GM21423 (cell line): Measurements from ENCODE around the gene FEM1C.
"Not testable (repeated sequence)": the region's sequence is repeated elsewhere in the genome, so short reads cannot be mapped to it uniquely, and the experiment has no call there.

Experiments used
- ATAC-seq: cut with Tn5 transposase; IDR thresholded peaks from one replicate; pipeline ENCODE4 v1.9.1; 2021; ENCODE audit warnings: mild to moderate bottlenecking, moderate library complexity; ENCODE audit not compliant: unreplicated experiment

The FEM1C gene

DNA sequence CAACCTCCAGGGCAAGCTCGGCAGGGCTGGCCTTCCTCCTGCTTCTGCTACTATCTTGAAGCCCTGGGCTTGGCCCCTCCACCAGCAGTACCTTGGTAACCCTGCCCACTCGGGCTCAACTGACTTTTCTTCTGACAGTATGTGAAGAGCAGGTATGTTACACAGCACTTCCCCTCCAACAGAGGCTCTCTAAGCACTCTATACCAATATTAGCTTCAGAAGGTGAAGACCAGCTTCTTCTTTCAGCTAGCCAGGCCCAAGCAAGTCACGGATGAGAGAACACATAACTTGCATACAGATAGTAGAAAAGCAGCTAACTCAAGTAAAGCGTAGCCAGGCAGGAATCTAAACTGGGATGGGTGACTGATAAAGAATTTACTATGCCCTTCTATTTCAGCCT is 64.3 kb downstream of the FEM1C start:
- no peak for ATAC-seq

GRCh38 chr5:115479166-115479873 is 65.3 kb downstream of the FEM1C start:
- ATAC-seq = not testable (repeated sequence)

DNA sequence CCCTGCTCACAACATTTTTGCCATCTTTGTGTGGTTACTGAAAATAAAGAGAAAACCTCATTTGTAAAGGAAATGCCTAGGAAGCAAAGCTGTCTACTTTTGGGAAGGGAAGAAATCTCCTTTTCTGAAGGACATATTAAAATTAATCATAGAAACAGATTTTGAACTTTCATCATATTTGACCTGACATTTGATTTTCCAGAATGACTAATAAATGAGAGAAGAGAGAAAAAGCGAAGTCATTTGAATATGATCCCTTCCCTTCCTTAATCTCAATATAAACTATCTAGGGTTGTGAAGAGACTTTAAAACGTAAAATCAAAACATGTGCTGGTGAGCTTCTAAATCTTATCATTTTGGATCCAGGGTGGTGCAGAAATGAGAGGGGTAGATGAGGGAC is 66.3 kb downstream of the FEM1C start:
- no peak for ATAC-seq

DNA sequence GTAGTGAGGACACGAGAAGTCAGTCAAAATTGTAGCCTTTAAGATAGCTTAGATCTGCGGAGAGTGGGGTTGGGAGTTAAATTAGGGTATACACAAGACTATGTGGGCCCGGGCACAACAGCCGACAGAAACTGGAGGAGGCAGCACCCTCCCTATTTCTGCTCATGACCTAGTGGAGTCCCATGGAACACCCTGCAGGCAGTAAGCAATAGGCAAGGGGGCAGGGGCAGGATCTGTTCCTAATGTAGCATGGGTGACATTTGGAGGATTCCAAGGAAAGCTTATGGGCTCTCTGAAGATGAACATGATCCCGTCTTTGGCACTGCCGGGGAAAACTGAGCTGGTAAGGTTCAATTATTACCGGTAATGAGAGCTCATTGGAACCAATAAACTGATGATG is 67.0 kb downstream of the FEM1C start:
- no peak for ATAC-seq

- ATAC-seq = no peak
Measured at GRCh38 chr5:115475788-115476187, 68.8 kb downstream of the FEM1C start.

DNA sequence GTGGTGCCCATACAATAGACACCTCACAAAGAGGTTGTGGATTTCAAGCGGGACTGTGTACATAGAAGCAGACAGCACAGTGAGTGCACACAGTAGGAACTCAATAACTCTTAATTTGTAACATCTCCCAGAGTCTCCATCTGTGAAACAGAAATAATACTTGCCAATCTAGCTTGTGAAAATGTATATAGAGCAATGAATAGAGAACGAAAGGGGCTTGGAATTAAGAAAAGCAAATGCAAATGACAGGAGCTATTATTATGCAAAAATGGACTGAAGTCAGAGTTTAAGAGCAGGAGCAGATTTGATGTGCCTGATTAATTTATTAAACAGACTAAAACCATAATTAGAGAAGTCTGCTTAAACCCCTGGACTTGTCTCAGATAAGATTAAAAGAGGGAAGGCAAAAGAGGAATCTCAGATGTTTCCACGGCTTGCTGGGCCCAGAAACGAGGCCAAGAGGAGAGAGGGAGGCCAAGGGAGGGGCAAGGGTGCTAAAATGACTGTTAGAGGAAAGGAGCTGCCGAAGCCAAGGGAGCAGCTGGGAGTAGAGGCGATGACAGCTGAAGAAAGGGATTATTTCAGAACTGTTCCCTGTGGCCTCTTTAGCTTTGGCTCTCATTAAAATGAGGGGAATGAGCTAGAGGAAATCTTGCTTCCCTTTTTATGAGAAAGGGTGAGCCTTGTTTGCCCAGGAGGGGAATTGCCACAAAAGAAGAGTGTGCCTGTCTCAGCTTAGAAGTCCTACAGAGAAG is 72.1 kb downstream of the FEM1C start:
- ATAC-seq = no peak

DNA sequence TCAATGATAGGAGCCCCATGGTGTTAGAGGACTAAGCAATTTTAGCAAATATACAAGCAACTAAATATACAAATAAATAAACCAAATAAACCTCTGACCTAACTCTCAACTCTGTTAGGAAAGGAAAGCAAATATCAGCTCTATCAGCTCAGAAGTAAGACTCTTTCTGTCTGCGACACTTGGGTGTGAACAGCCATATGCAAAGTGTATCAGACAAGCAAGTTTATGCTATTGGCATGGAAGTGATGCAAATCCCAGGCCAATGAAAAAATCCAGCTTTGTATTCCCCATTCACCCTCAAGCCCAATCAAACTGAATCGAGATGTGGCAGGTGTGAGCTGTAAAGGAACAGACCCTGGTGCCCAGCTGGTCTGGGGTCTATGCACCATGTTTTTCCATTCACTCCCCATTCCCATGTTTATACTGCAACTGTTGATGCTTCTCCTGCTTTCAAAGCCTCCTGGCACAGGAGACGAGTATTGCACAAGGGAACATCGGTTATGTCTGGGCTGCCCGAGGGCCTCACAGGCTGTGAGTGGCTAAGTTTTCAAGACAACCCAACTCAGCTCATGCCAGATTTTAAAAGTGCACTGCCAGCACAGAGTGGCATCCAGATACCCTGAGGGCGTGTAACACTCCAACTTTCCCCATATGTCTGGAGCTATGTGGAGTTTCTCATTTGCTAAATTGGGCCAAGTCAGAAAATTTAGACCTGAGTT is 73.1 kb downstream of the FEM1C start:
- no peak for ATAC-seq

- no peak for ATAC-seq
Measured at GRCh38 chr5:115470921-115471320, 73.7 kb downstream of the FEM1C start.
